ENCODE measurements around the gene UNC93B1.

Gene UNC93B1, protein sequence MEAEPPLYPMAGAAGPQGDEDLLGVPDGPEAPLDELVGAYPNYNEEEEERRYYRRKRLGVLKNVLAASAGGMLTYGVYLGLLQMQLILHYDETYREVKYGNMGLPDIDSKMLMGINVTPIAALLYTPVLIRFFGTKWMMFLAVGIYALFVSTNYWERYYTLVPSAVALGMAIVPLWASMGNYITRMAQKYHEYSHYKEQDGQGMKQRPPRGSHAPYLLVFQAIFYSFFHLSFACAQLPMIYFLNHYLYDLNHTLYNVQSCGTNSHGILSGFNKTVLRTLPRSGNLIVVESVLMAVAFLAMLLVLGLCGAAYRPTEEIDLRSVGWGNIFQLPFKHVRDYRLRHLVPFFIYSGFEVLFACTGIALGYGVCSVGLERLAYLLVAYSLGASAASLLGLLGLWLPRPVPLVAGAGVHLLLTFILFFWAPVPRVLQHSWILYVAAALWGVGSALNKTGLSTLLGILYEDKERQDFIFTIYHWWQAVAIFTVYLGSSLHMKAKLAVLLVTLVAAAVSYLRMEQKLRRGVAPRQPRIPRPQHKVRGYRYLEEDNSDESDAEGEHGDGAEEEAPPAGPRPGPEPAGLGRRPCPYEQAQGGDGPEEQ

DNA sequence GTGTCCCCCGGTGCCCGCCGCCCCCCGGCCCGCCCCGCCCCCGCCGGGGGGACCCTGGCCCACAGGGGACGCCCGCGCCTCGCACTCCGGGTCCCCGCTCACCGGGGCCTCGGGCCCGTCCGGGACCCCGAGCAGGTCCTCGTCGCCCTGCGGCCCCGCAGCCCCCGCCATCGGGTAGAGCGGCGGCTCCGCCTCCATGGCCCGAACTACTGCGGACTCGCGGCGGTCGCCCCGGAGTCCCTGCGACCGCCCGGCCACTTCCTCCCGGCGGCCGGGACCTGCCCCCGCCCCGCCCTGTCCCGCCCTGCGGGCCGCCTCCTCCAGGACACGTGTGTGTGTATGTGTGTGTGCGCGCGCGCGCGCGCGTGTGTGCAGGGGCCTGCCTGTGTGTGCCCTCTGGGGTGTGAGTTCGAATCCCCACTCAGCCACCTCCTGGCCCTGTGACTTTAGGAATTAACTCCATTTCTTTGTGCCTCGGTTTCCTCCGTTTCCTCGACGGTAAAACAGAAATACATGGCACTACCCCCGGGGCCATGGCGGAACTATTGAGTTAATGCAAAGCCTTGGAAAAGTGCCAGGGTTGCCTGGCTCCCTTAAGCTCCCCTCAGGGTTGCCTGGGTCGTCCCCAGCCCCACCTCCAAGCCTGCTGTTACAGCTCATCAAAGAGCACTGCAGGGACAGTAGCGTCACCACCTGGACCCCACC, at the start of gene UNC93B1:
TSS of gene UNC93B1 (minus strand) at position 252 of the 705 bp plus-strand sequence. CDS start at position 198, 54 bp downstream.
- Histone ChIP-seq H3K27me3 (ENCODE audit: insufficient read depth, low read depth, severe bottlenecking) (no peaks in the 10 kb centered on the region), H3K9me3 (ENCODE audit: severe bottlenecking) (no peaks in the 10 kb centered on the region), H3K4me3 (ENCODE audit: low read depth, low read length) (peak within 1 kb of the TSS; percentile 46), H3K27ac (no peak within 1 kb of the TSS; the same call in 1 of the 2 replicates), H3K36me3 (no peaks in the 10 kb centered on the region)
- TF ChIP-seq, protein P1, sequence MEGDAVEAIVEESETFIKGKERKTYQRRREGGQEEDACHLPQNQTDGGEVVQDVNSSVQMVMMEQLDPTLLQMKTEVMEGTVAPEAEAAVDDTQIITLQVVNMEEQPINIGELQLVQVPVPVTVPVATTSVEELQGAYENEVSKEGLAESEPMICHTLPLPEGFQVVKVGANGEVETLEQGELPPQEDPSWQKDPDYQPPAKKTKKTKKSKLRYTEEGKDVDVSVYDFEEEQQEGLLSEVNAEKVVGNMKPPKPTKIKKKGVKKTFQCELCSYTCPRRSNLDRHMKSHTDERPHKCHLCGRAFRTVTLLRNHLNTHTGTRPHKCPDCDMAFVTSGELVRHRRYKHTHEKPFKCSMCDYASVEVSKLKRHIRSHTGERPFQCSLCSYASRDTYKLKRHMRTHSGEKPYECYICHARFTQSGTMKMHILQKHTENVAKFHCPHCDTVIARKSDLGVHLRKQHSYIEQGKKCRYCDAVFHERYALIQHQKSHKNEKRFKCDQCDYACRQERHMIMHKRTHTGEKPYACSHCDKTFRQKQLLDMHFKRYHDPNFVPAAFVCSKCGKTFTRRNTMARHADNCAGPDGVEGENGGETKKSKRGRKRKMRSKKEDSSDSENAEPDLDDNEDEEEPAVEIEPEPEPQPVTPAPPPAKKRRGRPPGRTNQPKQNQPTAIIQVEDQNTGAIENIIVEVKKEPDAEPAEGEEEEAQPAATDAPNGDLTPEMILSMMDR (IDR thresholded peaks at IDR 0.05; ENCODE audit: low read depth, low read length) = no peak
- DNase-seq = peak; percentile 93

DNA sequence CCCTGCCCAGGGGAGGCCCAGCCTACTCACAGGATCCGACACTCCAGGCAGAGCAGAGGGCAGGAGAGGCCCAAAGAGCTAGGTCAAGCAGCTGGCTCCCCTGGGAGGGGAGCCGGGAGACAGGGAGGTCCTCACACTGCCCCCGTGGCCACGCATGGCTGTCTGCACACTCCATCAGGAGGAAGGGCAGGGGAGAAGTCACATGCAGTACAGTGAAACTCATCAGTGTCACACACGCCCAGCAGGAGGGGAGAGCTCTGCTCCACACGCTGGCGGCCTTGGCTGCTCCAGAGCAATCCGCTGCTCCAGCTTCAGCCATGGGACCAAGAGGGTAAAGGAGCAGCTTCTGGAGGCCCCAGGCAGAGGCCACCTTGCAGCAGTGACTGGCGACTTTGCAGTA, 49.2 kb upstream of the UNC93B1 start:
- Histone ChIP-seq H3K27ac (no peak overlapping the region), H3K36me3 (peaks cover 2% of the 10 kb centered on the region; the same call in 1 of the 2 replicates)
- no peak for DNase-seq

DNA sequence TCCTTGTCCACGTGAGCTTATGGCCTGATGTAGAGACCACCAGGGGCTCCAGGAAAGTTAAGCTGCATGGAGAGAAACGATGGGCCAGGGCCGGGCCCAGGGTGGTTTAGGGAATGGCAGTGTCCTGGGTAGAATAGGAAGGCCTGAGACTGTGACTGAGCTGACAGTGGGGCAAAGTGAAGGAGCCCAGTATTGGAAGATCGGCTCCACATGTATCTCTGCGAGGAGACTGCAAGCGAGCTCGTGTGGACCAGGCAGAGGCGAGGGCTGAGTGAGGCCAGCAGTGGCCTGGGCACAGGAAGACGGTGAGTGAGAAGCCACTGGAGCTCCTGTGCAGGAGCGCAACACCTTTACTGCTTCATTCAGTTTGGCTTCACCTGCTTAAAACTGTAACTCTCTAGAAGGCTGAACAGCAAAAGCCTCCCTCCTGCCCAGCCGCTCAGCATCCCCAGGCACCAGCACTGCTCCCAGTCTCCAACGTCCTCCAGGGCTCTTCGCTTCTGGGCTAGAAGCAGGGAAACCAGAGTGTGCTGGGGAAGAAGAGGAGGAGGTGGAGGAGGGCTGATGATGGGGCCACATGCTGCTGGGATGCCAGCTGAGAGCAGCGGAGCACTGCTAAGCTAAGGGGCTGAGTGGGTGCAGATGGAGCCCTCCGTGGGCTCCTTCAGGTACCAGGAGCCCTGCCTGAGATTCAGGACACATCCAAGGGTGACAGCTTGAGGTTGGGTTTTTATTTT, 48.4 kb upstream of the UNC93B1 start:
- Histone ChIP-seq H3K4me3 (ENCODE audit: low read depth, low read length) (no peak overlapping the region), H3K27me3 (ENCODE audit: insufficient read depth, low read depth, severe bottlenecking) (no peaks in the 10 kb centered on the region), H3K36me3 (no peaks in the 10 kb centered on the region; the same call in 1 of the 2 replicates), H3K9me3 (ENCODE audit: severe bottlenecking) (no peaks in the 10 kb centered on the region), H3K27ac (no peak overlapping the region)
- TF ChIP-seq, protein P1 (IDR thresholded peaks at IDR 0.05; ENCODE audit: low read depth, low read length) = no peak
- no peak for DNase-seq

More for the DNA sequence above, 49.2 kb upstream of the UNC93B1 start:
- H3K9me3 ChIP-seq (ENCODE audit: severe bottlenecking) = no peaks in the 10 kb centered on the region
- H3K4me3 ChIP-seq (ENCODE audit: low read depth, low read length) = no peak overlapping the region
- no peaks in the 10 kb centered on the region for H3K27me3 ChIP-seq (ENCODE audit: insufficient read depth, low read depth, severe bottlenecking)
- TF ChIP-seq, protein P1 (IDR thresholded peaks at IDR 0.05; ENCODE audit: low read depth, low read length) = no peak

DNA sequence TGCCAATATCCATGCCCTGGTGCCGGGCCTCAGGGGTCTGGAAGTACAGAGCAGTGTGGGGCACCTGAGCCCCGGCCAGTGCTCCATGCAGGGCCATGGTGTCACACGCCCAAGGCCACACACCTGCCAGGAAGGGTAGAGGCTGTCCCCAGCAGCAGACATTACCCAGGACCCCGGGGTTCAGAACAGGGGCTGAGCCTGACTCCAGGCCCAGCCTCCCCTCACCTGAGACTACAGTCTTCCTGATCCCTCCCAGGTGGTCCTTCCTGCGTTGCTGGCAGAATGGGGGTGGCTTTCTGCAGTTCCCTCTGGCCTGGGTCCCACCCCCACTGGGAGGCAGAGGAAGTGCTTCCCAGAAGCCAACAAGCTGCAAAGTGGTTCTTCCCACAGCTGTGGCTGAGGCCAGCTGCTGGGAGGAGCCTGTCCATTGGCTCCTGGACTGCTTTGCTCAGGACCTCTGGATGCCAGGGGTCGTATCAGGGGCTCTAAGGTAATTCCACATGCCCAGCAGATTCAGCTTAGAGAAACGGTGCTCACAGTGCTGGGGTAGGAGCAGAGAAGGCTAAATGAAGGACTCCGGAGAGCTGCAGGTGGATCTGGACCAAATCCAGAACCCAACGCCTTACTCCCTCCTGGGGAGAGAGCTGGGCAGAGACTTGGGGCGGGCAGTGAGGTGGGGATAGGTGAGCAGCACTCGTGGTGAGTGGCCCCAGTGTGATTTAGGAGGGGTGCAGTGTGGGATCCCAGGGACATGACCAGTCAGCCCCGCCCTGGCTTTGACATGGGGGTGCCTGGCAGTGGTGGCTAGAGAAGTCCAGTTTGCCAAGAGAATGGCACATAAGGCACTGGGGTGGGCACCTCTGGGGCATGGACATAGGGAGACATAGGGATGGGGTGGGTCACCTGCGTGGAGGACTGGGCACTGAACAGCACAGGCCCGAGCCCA, 47.6 kb upstream of the UNC93B1 start:
- DNase-seq = no peak
- Histone ChIP-seq H3K27ac (no peak overlapping the region), H3K36me3 (no peaks in the 10 kb centered on the region), H3K27me3 (ENCODE audit: insufficient read depth, low read depth, severe bottlenecking) (no peaks in the 10 kb centered on the region), H3K4me3 (ENCODE audit: low read depth, low read length) (no peak overlapping the region), H3K9me3 (ENCODE audit: severe bottlenecking) (no peaks in the 10 kb centered on the region)
- TF ChIP-seq, protein P1 (IDR thresholded peaks at IDR 0.05; ENCODE audit: low read depth, low read length) = no peak

Measured in WERI-Rb-1 (cell line).